Activated naive CD4-positive, alpha-beta T cell treated with anti-CD3 and anti-CD28 coated beads, Interleukin-2, amount 10 ng/mL, durations not matched to agents 7 days and 5 days (primary cell): Measurements from ENCODE around the gene PARD3B.

ENCODE experiments used
- CTCF ChIA-PET: fragments of 350-600 bp; sonication (Branson Sonifier 250); formaldehyde crosslinking; loops from one replicate; lab custom pipeline; 2021; ENCODE audit warnings: antibody characterized with exemption; lab: Charles Lee
- DNase-seq: peaks from one replicate; pipeline ENCODE4 v3.0.0-alpha.2; 2020
- H3K27ac Mint-ChIP-seq: one replicate; pipeline ENCODE4 v1.8.0; 2021; ENCODE audit warnings: mild to moderate bottlenecking, moderate library complexity, mixed read lengths
- H3K27me3 Mint-ChIP-seq: one replicate; pipeline ENCODE4 v1.8.0; 2021; ENCODE audit warnings: mild to moderate bottlenecking, mixed read lengths
- H3K36me3 Mint-ChIP-seq: one replicate; pipeline ENCODE4 v1.8.0; 2021; ENCODE audit warnings: mixed read lengths
- H3K4me1 Mint-ChIP-seq: one replicate; pipeline ENCODE4 v1.8.0; 2021; ENCODE audit warnings: mixed read lengths
- H3K4me3 Mint-ChIP-seq: one replicate; pipeline ENCODE4 v1.8.0; 2021; ENCODE audit warnings: mild to moderate bottlenecking, moderate library complexity, mixed read lengths
- H3K9me3 Mint-ChIP-seq: one replicate; pipeline ENCODE4 v1.8.0; 2021; ENCODE audit warnings: mixed read lengths

Gene PARD3B

DNA sequence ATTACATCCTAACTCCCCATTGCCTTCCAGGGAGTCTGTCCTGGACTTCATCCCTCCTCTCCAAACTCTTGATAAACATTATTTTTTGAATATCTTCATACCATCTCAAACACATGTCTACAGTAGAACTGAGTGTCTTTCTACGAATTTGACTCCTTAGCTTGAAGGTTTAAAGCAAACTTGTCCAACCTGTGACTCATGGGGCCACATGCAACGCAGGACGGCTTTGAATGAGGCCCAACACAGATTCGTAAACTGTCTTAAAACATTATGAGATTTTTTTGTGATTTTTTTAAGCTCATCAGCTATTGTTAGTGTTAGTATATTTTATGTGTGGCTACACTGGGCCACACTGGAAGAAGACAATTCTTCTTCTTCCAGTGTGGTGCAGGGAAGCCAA, 98.1 kb downstream of the PARD3B start:
- H3K27ac Mint-ChIP-seq, result peak overlapping the region; percentile 43
- H3K9me3 Mint-ChIP-seq, result no peaks in the 10 kb centered on the region
- no peaks in the 10 kb centered on the region for H3K4me1 Mint-ChIP-seq
- no peak for DNase-seq
- CTCF ChIA-PET, result no interaction called here
- H3K36me3 Mint-ChIP-seq, result no peaks in the 10 kb centered on the region
- no peak overlapping the region for H3K4me3 Mint-ChIP-seq
- no peaks in the 10 kb centered on the region for H3K27me3 Mint-ChIP-seq

- no peaks in the 10 kb centered on the region for H3K36me3 Mint-ChIP-seq
- no peak overlapping the region for H3K27ac Mint-ChIP-seq
- no peaks in the 10 kb centered on the region for H3K27me3 Mint-ChIP-seq
- no peaks in the 10 kb centered on the region for H3K9me3 Mint-ChIP-seq
- H3K4me1 Mint-ChIP-seq, result no peaks in the 10 kb centered on the region
- CTCF ChIA-PET, result interaction anchor here (0.5 kb wide), 1 partner anchor 147 kb away, joined by 3 read pairs; no protein-coding TSS in a partner anchor
- H3K4me3 Mint-ChIP-seq, result no peak overlapping the region
- no peak for DNase-seq
Measured at GRCh38 chr2:204645018-204645773, 99.9 kb downstream of the PARD3B start.

DNA sequence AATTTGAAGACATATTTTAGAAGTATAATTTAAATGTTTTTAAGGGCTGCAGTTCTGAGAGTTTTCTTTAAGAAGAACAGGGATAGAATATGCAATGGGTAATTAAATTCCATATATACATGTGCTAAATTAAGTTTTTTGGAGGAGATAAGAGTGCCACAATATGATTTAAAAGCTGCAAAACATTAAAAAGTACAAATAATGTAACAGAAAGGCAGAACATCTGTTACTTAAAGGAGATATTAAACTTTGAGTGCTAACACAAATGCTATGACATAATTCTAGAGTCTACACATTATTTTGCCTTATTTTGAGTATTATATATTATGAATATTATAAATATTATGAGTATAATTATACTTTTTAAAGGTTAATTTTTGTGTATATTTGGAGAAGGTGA, 102.4 kb downstream of the PARD3B start:
- no peak overlapping the region for H3K27ac Mint-ChIP-seq
- no peaks in the 10 kb centered on the region for H3K36me3 Mint-ChIP-seq
- no peaks in the 10 kb centered on the region for H3K27me3 Mint-ChIP-seq
- CTCF ChIA-PET, result no interaction called here
- no peak overlapping the region for H3K4me3 Mint-ChIP-seq
- peaks cover 5% of the 10 kb centered on the region for H3K9me3 Mint-ChIP-seq
- H3K4me1 Mint-ChIP-seq, result no peaks in the 10 kb centered on the region
- DNase-seq, result no peak

DNA sequence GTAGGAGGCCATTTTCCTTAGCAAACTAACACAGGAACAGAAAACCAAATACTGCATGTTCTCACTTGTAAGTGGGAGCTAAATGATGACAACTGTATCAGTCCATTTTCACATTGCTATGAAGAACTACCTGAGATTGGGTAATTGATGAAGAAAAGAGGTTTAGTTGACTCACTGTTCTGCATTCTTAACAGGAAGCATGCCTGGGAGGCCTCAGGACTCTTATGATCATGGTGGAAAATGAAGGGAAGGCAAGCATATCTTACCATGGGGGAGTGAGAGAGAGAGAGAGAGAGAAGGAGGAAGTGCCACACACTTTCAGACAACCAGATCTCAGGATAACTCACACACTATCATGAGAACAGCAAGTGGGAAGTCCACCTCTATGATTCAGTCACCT, 105.3 kb downstream of the PARD3B start:
- Mint-ChIP-seq H3K27me3 (no peaks in the 10 kb centered on the region), H3K27ac (no peak overlapping the region), H3K9me3 (peaks cover 5% of the 10 kb centered on the region), H3K4me3 (no peak overlapping the region), H3K36me3 (no peaks in the 10 kb centered on the region), H3K4me1 (no peaks in the 10 kb centered on the region)
- no peak for DNase-seq
- CTCF ChIA-PET, result no interaction called here

- Mint-ChIP-seq H3K4me3 (no peak overlapping the region), H3K4me1 (no peaks in the 10 kb centered on the region), H3K27ac (no peak overlapping the region), H3K9me3 (peaks cover 5% of the 10 kb centered on the region), H3K36me3 (no peaks in the 10 kb centered on the region), H3K27me3 (no peaks in the 10 kb centered on the region)
- DNase-seq, result no peak
- CTCF ChIA-PET, result no interaction called here
Measured at GRCh38 chr2:204652063-204652462, 106.8 kb downstream of the PARD3B start.

GRCh38 chr2:204654669-204655068, 109.4 kb downstream of the PARD3B start:
- no peaks in the 10 kb centered on the region for H3K36me3 Mint-ChIP-seq
- H3K4me3 Mint-ChIP-seq, result no peak overlapping the region
- no peak for DNase-seq
- H3K9me3 Mint-ChIP-seq, result peaks cover 5% of the 10 kb centered on the region
- H3K27ac Mint-ChIP-seq, result no peak overlapping the region
- CTCF ChIA-PET, result no interaction called here
- no peaks in the 10 kb centered on the region for H3K27me3 Mint-ChIP-seq
- no peaks in the 10 kb centered on the region for H3K4me1 Mint-ChIP-seq

DNA sequence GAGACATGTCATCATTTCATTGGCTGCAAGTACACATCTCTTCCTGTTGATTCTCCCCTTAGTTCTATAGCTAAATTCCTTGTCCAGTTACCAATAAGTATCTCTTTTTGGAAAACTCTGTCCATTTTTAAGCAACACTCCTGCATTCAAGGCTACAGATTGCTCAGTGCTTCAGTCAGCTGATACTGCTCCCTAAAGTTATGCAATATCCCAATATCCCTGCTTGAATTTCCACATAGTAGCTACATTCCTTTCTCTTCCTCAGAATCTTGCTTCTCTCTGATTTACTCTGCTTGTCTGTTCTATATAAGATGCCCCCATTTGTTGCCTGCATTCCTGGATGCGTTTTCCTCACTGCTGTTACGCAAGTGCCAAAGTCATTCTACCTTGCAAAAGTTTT, 109.8 kb downstream of the PARD3B start:
- CTCF ChIA-PET, result no interaction called here
- DNase-seq, result no peak
- Mint-ChIP-seq H3K4me3 (no peak overlapping the region), H3K36me3 (no peaks in the 10 kb centered on the region), H3K9me3 (peaks cover 5% of the 10 kb centered on the region), H3K4me1 (no peaks in the 10 kb centered on the region), H3K27me3 (no peaks in the 10 kb centered on the region), H3K27ac (no peak overlapping the region)

- DNase-seq, result no peak
- H3K36me3 Mint-ChIP-seq, result no peaks in the 10 kb centered on the region
- H3K9me3 Mint-ChIP-seq, result peaks cover 5% of the 10 kb centered on the region
- no peak overlapping the region for H3K27ac Mint-ChIP-seq
- H3K27me3 Mint-ChIP-seq, result no peaks in the 10 kb centered on the region
- H3K4me1 Mint-ChIP-seq, result no peaks in the 10 kb centered on the region
- no peak overlapping the region for H3K4me3 Mint-ChIP-seq
- CTCF ChIA-PET, result no interaction called here
Measured at GRCh38 chr2:204655626-204656025, 110.4 kb downstream of the PARD3B start.

GRCh38 chr2:204657024-204657423, 111.7 kb downstream of the PARD3B start:
- no peaks in the 10 kb centered on the region for H3K27me3 Mint-ChIP-seq
- H3K27ac Mint-ChIP-seq, result no peak overlapping the region
- no peak overlapping the region for H3K4me3 Mint-ChIP-seq
- peaks cover 4% of the 10 kb centered on the region for H3K9me3 Mint-ChIP-seq
- H3K4me1 Mint-ChIP-seq, result no peaks in the 10 kb centered on the region
- CTCF ChIA-PET, result no interaction called here
- no peaks in the 10 kb centered on the region for H3K36me3 Mint-ChIP-seq
- DNase-seq, result no peak

GRCh38 chr2:204662956-204663355, 117.7 kb downstream of the PARD3B start:
- Mint-ChIP-seq H3K4me3 (no peak overlapping the region), H3K36me3 (no peaks in the 10 kb centered on the region), H3K27me3 (no peaks in the 10 kb centered on the region), H3K27ac (no peak overlapping the region), H3K9me3 (no peaks in the 10 kb centered on the region), H3K4me1 (no peaks in the 10 kb centered on the region)
- CTCF ChIA-PET, result no interaction called here
- no peak for DNase-seq

- no peak for DNase-seq
- H3K36me3 Mint-ChIP-seq, result no peaks in the 10 kb centered on the region
- no peaks in the 10 kb centered on the region for H3K4me1 Mint-ChIP-seq
- CTCF ChIA-PET, result no interaction called here
- no peak overlapping the region for H3K4me3 Mint-ChIP-seq
- no peak overlapping the region for H3K27ac Mint-ChIP-seq
- no peaks in the 10 kb centered on the region for H3K27me3 Mint-ChIP-seq
- H3K9me3 Mint-ChIP-seq, result no peaks in the 10 kb centered on the region
Measured at GRCh38 chr2:204663816-204664425, 118.6 kb downstream of the PARD3B start.

- H3K4me1 Mint-ChIP-seq, result no peaks in the 10 kb centered on the region
- DNase-seq, result no peak
- H3K4me3 Mint-ChIP-seq, result no peak overlapping the region
- H3K9me3 Mint-ChIP-seq, result no peaks in the 10 kb centered on the region
- H3K27ac Mint-ChIP-seq, result no peak overlapping the region
- CTCF ChIA-PET, result no interaction called here
- H3K27me3 Mint-ChIP-seq, result no peaks in the 10 kb centered on the region
- H3K36me3 Mint-ChIP-seq, result no peaks in the 10 kb centered on the region
Measured at GRCh38 chr2:204664708-204665121, 119.4 kb downstream of the PARD3B start.

DNA sequence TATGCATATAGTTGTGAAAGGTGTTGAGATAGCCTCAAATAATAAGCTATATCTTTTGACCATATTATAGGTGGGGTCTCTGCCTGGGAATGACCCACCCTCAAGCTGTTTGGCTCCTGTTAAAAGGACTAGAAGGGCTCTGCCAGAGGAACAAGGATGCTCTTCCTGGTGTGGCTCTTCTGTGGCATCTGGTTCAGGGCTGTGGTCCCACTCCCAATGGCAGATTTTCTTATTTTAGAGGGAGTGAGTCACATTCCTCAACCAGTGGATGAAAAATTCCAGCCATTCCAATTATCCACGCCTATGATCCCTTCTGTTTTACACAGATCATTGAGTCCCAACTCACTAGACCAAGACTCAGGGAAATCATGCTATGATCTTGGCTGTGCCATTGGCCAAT, 119.9 kb downstream of the PARD3B start:
- Mint-ChIP-seq H3K36me3 (no peaks in the 10 kb centered on the region), H3K9me3 (no peaks in the 10 kb centered on the region), H3K4me3 (no peak overlapping the region), H3K27ac (no peak overlapping the region), H3K4me1 (no peaks in the 10 kb centered on the region), H3K27me3 (no peaks in the 10 kb centered on the region)
- DNase-seq, result no peak
- CTCF ChIA-PET, result no interaction called here

DNA sequence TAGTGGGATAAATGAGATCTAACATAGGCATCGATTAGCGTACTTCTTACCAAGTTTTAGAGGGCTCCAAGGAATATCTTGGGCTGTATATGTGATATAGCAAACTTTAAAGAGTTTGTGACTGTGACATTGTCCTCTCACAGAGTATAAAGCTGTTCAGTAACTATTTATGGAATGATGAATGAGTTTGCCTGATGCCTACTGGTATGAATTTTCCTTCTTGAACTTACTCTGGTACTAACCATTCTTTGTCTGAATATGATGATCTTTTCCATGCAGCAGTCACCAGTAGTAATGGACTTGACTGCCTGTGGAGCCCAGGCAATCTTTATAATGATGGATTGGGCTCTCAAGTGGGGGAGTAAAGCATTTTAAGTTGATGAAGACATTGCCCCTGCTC, 120.5 kb downstream of the PARD3B start:
- H3K27me3 Mint-ChIP-seq, result no peaks in the 10 kb centered on the region
- CTCF ChIA-PET, result no interaction called here
- no peak for DNase-seq
- no peak overlapping the region for H3K4me3 Mint-ChIP-seq
- no peaks in the 10 kb centered on the region for H3K4me1 Mint-ChIP-seq
- H3K27ac Mint-ChIP-seq, result no peak overlapping the region
- no peaks in the 10 kb centered on the region for H3K36me3 Mint-ChIP-seq
- H3K9me3 Mint-ChIP-seq, result no peaks in the 10 kb centered on the region

DNA sequence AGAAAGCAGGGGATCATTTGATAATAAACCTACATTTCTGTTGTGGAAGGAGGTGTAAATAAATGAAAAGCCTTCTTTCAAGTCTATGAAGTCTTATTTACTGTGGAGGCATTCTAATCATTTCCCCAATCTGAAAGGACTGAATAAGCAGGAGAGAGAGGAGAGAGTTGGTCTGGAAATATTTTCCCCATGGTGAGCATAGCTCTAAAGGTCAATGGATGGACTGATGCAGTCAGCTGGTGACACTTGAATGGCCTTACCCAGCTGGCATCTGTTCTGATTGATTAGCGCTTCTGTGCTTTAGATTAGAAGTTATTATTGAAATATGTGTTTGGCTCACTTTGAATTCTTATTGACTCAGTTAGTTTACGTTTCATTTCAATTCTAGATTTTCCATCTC, 122.7 kb downstream of the PARD3B start:
- Mint-ChIP-seq H3K9me3 (no peaks in the 10 kb centered on the region), H3K27ac (no peak overlapping the region), H3K27me3 (no peaks in the 10 kb centered on the region), H3K36me3 (no peaks in the 10 kb centered on the region), H3K4me3 (no peak overlapping the region), H3K4me1 (no peaks in the 10 kb centered on the region)
- no peak for DNase-seq
- CTCF ChIA-PET, result no interaction called here
